Heart right ventricle (tissue), 16 donors: ENCODE measurements around the gene DPF3. TPM values are rescaled to one million over a fixed set of nuclear protein-coding genes. Genes with fewer than 3 reads are reported as not detected.

Experiments used
- ATAC-seq, 8 donors: fragments of 200-7000 bp; cut with Tn5 transposase; one replicate each; pipeline ENCODE4 v1.9.1; 2020; ENCODE audit warnings: mild to moderate bottlenecking in 8 of 8, moderate library complexity in 8 of 8, moderate number of reproducible peaks in 1 of 8
- DNase-seq, 2 donors: peaks; one replicate each; pipeline ENCODE4 v3.0.0-alpha.2; 2020
- H3K27ac ChIP-seq, 10 donors: fragments of 200-600 bp; sonication (generic) in 2 of 10; one replicate each; pipeline versions ENCODE4 v1.5.0 to v1.8.0; 2020 to 2022; ENCODE audit warnings: mild to moderate bottlenecking in 3 of 10
- H3K27me3 ChIP-seq, 7 donors: fragments of 200-600 bp; one replicate each; pipeline ENCODE4 v1.8.0; 2021 to 2022; ENCODE audit warnings: mild to moderate bottlenecking in 2 of 7
- H3K36me3 ChIP-seq, 9 donors: fragments of 200-600 bp; sonication (generic) in 1 of 9; one replicate each; pipeline versions ENCODE4 v1.5.0 to v1.8.0; 2020 to 2022; ENCODE audit warnings: mild to moderate bottlenecking in 2 of 9
- H3K4me1 ChIP-seq, 9 donors: fragments of 200-600 bp; sonication (generic) in 1 of 9; one replicate each; pipeline versions ENCODE4 v1.5.0 to v1.8.0; 2020 to 2022; ENCODE audit warnings: mild to moderate bottlenecking in 4 of 9
- H3K4me3 ChIP-seq, 10 donors: fragments of 200-600 bp; sonication (generic) in 2 of 10; one replicate each; pipeline versions ENCODE4 v1.5.0 to v1.8.0; 2020 to 2022; ENCODE audit warnings: mild to moderate bottlenecking in 7 of 10, moderate library complexity in 2 of 10
- H3K9me3 ChIP-seq, 11 donors: fragments of 200-600 bp in 10 of 11; sonication (generic) in 2 of 11; one replicate each; pipeline versions ENCODE4 v1.5.0 to v1.8.0; 2013 to 2022; ENCODE audit warnings: mild to moderate bottlenecking in 2 of 11, control low read depth in 1 of 11, moderate library complexity in 1 of 11
- WGBS, 2 donors: extraction: QIAGEN DNeasy Blood & Tissue Kit; methylation state at CpG; one replicate each; pipeline ENCODE4 v1.1.7; 2013; ENCODE audit warnings: inconsistent platforms in 1 of 2; 5-methylcytosine and 5-hydroxymethylcytosine counted together
- intact Hi-C, 10 donors: fragments of 100-400 bp; cut with DNase I; formaldehyde crosslinking; loops; one replicate each; pipeline versions ENCODE4 v1.11.1 to v1.14.2; 2022
- polyA plus RNA-seq, 2 donors: library from polyadenylated mRNA; stranded (reverse); fragments of 200-250 nt; gene quantifications; one replicate each; pipeline ENCODE4 v1.2.3, GENCODE V29; 2013
- total RNA-seq, 10 donors: library from RNA; stranded (reverse); fragmentation: NEBNext Ultra II Directional in 3 of 10; extraction: Animal tissue kit (Norgen Biotek cat#: 25700) in 3 of 10; gene quantifications; one replicate each; pipeline versions ENCODE4 v1.2.1 to v1.2.4, GENCODE V29; 2021 to 2023
- TF ChIP-seq, protein P1 (sequence below), 9 donors: fragments of 200-600 bp; sonication (generic) in 2 of 9; IDR thresholded peaks; one replicate each; pipeline versions ENCODE4 v1.5.0 to v1.8.0; 2021 to 2022; ENCODE audit warnings: antibody characterized with exemption in 9 of 9, mild to moderate bottlenecking in 5 of 9, moderate library complexity in 1 of 9
- donor health status: Arrhythmogenic right ventricular cardiomyopathy.
- donor health status: ischemic (EF 13 %, LVEDD 7.1; RV severe dilation, severe dysfunction).
- donor health status: healthy with polysubstance abuse.
- donor health status: DM: no; HTN: yes; CAD: no.
- donor health status: DM: no; HTN: no; CAD: no.
- donor health status: ischemic (EF 25% LVEDD 6.9; RV normal size, moderate dysfunction).
- donor health status: ischemic (EF 25% LVEDD 5.7; RV mildly dilated, moderate dysfunction).
- donor health status: healthy.
- donor health status: DM: yes; HTN: yes; CAD: no.
- donor health status: Ischemic cardiomyopathy.
- donor health status: ischemic (EF 35%, LVEDD 5.7; RV mildly dilated, moderate dysfunction).
- donor health status: nonischemic (EF 11% LVEDD 7.7; RV severe dilation, severe dysfunction).
- donor health status: DM: yes; HTN: yes; CAD: no.
- donor health status: PGD.
- donor health status: ischemic (EF 29% LVEDD 5.4; RV normal size, mild dysfunction).
- donor health status: nonischemic (EF 23%, LVEDD 6.1; RV moderate dilation, normal function).

The DPF3 gene
- total and polyA plus RNA-seq, 12 donors = 3.8 to 52.3 (median 35.6) TPM

DNA sequence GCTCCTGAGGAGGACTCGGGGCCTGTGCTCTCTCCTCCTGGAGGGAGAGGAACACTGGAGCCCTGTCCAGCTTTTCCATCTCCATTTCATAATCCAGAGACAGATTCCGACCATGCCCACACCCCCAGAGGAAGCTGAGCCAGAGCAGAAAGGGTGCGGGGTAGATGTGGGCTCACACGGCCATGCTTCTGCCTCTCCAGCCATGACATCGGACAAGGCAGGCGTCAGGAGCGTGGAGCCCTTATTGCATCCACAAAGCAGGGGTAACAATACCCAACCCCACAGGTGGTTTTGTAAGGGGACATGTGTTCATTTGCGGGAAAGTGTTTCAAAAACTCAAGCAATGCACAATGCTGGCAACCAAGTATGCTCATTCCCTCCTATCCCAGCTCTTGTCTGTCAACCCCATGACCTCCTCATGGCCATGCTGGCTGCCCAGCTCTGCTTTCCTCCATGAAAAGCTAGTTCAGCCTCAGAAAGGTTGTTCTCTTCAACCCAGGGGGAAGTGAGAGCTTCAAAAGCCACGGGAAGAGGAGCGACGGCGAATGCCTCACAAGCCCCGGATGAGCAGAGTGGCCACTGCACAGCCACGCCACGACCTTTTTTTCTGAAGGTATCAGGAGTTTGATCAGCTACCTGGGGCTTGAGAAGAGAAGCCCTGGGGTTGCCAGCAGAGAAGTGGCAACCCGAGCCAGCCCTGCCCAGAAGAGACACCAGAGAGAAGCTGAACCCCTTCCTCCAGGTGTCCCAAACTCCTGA, 161.7 kb downstream of the DPF3 start:
- Histone ChIP-seq H3K4me1 (peaks cover 0 to 15% (median 0%) of the 10 kb centered on the region in 9 donors), H3K4me3 (no peak overlapping the region), H3K27ac (no peak overlapping the region), H3K27me3 (no peaks in the 10 kb centered on the region), H3K36me3 (peaks cover 0 to 26% (median 0%) of the 10 kb centered on the region in 9 donors), H3K9me3 (no peaks in the 10 kb centered on the region)
- TF ChIP-seq, protein P1, sequence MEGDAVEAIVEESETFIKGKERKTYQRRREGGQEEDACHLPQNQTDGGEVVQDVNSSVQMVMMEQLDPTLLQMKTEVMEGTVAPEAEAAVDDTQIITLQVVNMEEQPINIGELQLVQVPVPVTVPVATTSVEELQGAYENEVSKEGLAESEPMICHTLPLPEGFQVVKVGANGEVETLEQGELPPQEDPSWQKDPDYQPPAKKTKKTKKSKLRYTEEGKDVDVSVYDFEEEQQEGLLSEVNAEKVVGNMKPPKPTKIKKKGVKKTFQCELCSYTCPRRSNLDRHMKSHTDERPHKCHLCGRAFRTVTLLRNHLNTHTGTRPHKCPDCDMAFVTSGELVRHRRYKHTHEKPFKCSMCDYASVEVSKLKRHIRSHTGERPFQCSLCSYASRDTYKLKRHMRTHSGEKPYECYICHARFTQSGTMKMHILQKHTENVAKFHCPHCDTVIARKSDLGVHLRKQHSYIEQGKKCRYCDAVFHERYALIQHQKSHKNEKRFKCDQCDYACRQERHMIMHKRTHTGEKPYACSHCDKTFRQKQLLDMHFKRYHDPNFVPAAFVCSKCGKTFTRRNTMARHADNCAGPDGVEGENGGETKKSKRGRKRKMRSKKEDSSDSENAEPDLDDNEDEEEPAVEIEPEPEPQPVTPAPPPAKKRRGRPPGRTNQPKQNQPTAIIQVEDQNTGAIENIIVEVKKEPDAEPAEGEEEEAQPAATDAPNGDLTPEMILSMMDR (IDR thresholded peaks at IDR 0.05) = no peak
- 85 to 86% methylated on average over 16 of the region's 16 CpGs for WGBS, 2 donors
- ATAC-seq = peak in 3 of 8 donors; percentile 13 to 33 (median 16)
- intact Hi-C loops = loop anchor here in 2 of 10 donors (10.0 kb wide), 2 partner anchors 173 to 217 kb away; no protein-coding TSS in a partner anchor
- DNase-seq = no peak

DNA sequence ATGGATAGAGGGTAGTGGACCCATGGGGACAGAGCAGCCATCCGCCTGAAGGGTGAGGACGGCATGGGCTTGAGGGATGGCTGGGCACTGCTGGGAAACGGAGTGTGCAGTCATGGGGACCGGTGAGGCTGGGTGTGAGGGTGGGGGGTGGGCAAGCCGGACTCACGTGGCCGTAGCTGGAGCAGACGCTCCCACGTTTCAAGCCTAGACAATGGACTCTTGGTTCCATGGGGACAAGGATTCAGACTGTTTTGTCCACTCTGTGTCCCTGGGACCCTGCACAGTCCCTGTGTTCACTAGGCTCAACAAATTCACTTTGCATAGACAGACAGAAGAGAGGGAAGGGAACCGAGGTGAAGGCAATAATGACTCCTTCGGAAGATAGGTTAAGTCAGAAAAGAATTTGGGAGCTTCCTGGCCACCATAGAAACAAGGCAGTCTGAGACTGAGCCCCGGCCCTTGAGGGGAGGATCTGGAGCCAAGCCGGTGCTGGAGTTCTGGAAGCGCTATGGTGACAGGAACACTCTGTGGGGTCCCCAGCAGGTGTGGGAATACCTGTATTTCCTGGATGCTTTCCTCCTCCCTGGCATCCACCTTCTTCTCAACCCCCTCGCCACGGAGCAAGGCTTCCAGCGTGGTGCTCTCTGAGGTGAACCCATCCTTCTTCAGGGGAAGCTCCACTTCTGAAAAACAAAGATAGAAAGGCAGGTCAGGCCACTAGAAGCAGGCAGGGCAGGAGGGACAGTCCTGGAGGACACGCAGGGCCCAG, 162.5 kb downstream of the DPF3 start:
- peaks cover 0 to 10% (median 3%) of the 10 kb centered on the region in 9 donors for H3K4me1 ChIP-seq
- H3K27me3 ChIP-seq = no peaks in the 10 kb centered on the region
- WGBS, 2 donors = 85 to 90% methylated on average over 18 of the region's 18 CpGs
- intact Hi-C loops = loop anchor here in 2 of 10 donors (10.0 kb wide), 2 partner anchors 173 to 217 kb away; no protein-coding TSS in a partner anchor
- H3K36me3 ChIP-seq = peaks cover 0 to 26% (median 0%) of the 10 kb centered on the region in 9 donors
- TF ChIP-seq, protein P1 (IDR thresholded peaks at IDR 0.05) = no peak
- ATAC-seq (peak in 1 of 8 donors; percentile 21), DNase-seq (no peak)
- no peak overlapping the region for H3K27ac ChIP-seq
- no peaks in the 10 kb centered on the region for H3K9me3 ChIP-seq
- H3K4me3 ChIP-seq = no peak overlapping the region

- intact Hi-C loops = loop anchor here in 2 of 10 donors (10.0 kb wide), 2 partner anchors 174 to 216 kb away; no protein-coding TSS in a partner anchor
- H3K27ac ChIP-seq = no peak overlapping the region
- H3K27me3 ChIP-seq = no peaks in the 10 kb centered on the region
- H3K9me3 ChIP-seq = no peaks in the 10 kb centered on the region
- H3K4me3 ChIP-seq = no peak overlapping the region
- WGBS, 2 donors = 95 to 97% methylated on average over 4 of the region's 4 CpGs
- TF ChIP-seq, protein P1 (IDR thresholded peaks at IDR 0.05) = no peak
- DNase-seq (no peak), ATAC-seq (no peak)
- H3K36me3 ChIP-seq = peaks cover 0 to 26% (median 0%) of the 10 kb centered on the region in 9 donors
- peaks cover 0 to 12% (median 9%) of the 10 kb centered on the region in 9 donors for H3K4me1 ChIP-seq
Observed at GRCh38 chr14:72730468-72730867, 163.4 kb downstream of the DPF3 start.

DNA sequence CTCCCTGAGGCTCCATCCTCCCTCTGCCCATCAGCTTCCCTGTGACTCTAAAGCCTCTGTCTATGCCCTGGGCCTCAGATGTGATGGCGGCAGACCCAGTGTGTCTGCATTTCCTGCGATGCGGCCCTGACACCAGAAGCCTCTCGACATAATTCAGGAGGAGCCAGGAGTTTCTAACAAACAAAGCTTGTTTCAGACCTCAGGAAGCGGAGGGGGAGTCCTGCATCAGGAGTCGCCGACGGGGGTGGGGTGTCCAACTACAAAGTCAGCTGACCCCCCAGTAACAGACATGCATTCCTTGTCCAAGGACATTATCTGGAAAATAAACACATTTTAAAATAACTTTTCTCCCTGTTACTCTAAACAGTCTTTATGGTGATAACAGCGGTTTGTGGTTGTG, 167.5 kb downstream of the DPF3 start:
- 25 to 36% methylated on average over 9 of the region's 9 CpGs for WGBS, 2 donors
- TF ChIP-seq, protein P1 (IDR thresholded peaks at IDR 0.05) = no peak
- Histone ChIP-seq H3K4me1 (peaks cover 0 to 46% (median 27%) of the 10 kb centered on the region in 9 donors), H3K36me3 (peaks cover 0 to 24% (median 0%) of the 10 kb centered on the region in 9 donors), H3K9me3 (no peaks in the 10 kb centered on the region), H3K27me3 (no peaks in the 10 kb centered on the region), H3K4me3 (no peak overlapping the region), H3K27ac (peak overlapping the region in 3 of 10 donors; percentile 7 to 43 (median 21))
- DNase-seq (no peak), ATAC-seq (peak in 2 of 8 donors; percentile 12 to 19)
- intact Hi-C loops = no loop called here
